MM.1S (cell line): ENCODE data around the gene PTPRB.

Experiments used
- EZH2 ChIP-seq: fragments of 300-600 bp; sonication (generic); optimal IDR thresholded peaks from 2 replicates; pipeline ENCODE3; 2017; ENCODE audit warnings: low read depth, mild to moderate bottlenecking, antibody characterized with exemption, low read length, mixed read lengths
- TF ChIP-seq, protein P1 (sequence below): fragments of 300-600 bp; sonication (generic); IDR thresholded peaks from 2 replicates; pipeline ENCODE4 v1.5.1; 2016; ENCODE audit warnings: antibody characterized with exemption, low read length, mixed read lengths

DNA sequence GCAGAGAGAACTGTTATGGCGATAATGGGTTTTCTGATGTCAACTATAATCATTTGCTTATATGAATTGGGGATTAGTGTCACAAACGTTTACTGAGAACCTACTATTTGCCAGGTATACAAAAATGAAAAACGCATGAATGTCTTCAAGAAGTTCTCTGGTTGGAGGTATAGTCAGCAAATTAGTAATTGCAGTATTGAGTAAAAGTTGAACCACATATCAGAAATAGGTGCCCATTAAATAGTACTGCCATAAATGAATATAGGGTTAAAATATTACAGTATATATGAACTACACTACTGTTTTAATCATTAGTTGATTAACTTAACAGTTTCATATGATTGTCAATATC, 60.0 kb downstream of the PTPRB start:
- TF ChIP-seq, protein P1, sequence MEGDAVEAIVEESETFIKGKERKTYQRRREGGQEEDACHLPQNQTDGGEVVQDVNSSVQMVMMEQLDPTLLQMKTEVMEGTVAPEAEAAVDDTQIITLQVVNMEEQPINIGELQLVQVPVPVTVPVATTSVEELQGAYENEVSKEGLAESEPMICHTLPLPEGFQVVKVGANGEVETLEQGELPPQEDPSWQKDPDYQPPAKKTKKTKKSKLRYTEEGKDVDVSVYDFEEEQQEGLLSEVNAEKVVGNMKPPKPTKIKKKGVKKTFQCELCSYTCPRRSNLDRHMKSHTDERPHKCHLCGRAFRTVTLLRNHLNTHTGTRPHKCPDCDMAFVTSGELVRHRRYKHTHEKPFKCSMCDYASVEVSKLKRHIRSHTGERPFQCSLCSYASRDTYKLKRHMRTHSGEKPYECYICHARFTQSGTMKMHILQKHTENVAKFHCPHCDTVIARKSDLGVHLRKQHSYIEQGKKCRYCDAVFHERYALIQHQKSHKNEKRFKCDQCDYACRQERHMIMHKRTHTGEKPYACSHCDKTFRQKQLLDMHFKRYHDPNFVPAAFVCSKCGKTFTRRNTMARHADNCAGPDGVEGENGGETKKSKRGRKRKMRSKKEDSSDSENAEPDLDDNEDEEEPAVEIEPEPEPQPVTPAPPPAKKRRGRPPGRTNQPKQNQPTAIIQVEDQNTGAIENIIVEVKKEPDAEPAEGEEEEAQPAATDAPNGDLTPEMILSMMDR = no peak
- TF ChIP-seq EZH2 = no peak
